GM19328 (cell line): Measurements from ENCODE around the gene HRCT1.

ENCODE experiments used
- ATAC-seq: cut with Tn5 transposase; IDR thresholded peaks from one replicate; pipeline ENCODE4 v1.9.1; 2021; ENCODE audit warnings: mild to moderate bottlenecking, moderate library complexity; ENCODE audit not compliant: unreplicated experiment

HRCT1 gene

GRCh38 chr9:35939679-35940250 lies 33.8 kb downstream of the HRCT1 start:
- no peak for ATAC-seq

GRCh38 chr9:35940458-35941407 lies 34.7 kb downstream of the HRCT1 start:
- ATAC-seq: no peak

GRCh38 chr9:35942286-35942685 lies 36.3 kb downstream of the HRCT1 start:
- ATAC-seq: no peak

- no peak for ATAC-seq
Observed at GRCh38 chr9:35944173-35944572, 38.2 kb downstream of the HRCT1 start.

- ATAC-seq: no peak
Observed at GRCh38 chr9:35944841-35945240, 38.8 kb downstream of the HRCT1 start.

GRCh38 chr9:35945341-35946018 lies 39.5 kb downstream of the HRCT1 start:
- no peak for ATAC-seq

GRCh38 chr9:35948451-35948850 lies 42.4 kb downstream of the HRCT1 start:
- no peak for ATAC-seq

GRCh38 chr9:35948901-35949318 lies 42.9 kb downstream of the HRCT1 start:
- ATAC-seq: no peak

- no peak for ATAC-seq
Observed at GRCh38 chr9:35951736-35952135, 45.7 kb downstream of the HRCT1 start.

GRCh38 chr9:35952526-35953191 lies 46.7 kb downstream of the HRCT1 start:
- ATAC-seq: no peak

GRCh38 chr9:35954942-35955546 lies 49.0 kb downstream of the HRCT1 start:
- no peak for ATAC-seq

GRCh38 chr9:35956651-35957050 lies 50.6 kb downstream of the HRCT1 start:
- ATAC-seq: no peak
